ENCODE data around the gene SERPINE3.

SERPINE3 gene

DNA sequence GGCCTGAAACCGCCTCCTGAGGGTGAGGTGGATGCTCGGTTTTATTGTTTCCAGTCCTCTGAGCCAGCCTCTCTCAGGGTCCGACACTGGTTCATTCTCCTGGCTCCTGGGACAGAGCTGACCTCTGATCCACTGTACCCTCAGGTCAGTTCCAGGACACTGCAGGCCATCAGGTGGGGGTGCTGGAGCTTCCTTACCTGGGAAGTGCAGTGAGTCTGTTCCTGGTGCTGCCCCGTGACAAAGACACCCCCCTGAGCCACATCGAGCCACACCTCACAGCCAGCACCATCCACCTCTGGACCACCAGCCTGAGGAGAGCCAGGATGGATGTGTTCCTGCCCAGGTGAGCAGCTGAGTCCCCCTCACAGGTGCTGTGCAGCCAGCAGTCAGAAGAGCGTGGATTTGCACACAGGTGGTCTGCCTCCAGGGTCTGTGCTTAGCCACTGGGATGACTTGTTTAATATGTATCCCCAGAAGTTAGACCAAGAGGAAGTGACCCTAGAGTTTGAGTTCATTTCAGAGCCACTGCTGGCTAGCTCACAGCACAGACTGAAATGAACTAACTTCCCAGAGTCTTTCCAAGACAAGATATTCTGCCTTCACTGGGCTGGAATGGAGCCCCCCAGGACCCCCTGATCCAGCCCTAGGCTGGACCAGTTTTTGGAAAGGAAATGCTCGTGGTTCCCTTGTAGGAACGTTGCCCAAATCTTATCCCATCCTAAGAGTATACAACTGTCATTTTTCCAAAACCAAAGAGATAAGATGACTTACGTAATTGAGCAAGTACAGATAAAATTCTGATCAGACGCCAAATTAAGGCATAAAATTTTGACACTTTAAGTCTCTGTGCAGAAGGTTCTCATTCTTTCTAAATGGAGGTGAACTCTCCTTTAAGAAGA lies 8.8 kb downstream of the SERPINE3 start:
- TF ChIP-seq, protein P1, sequence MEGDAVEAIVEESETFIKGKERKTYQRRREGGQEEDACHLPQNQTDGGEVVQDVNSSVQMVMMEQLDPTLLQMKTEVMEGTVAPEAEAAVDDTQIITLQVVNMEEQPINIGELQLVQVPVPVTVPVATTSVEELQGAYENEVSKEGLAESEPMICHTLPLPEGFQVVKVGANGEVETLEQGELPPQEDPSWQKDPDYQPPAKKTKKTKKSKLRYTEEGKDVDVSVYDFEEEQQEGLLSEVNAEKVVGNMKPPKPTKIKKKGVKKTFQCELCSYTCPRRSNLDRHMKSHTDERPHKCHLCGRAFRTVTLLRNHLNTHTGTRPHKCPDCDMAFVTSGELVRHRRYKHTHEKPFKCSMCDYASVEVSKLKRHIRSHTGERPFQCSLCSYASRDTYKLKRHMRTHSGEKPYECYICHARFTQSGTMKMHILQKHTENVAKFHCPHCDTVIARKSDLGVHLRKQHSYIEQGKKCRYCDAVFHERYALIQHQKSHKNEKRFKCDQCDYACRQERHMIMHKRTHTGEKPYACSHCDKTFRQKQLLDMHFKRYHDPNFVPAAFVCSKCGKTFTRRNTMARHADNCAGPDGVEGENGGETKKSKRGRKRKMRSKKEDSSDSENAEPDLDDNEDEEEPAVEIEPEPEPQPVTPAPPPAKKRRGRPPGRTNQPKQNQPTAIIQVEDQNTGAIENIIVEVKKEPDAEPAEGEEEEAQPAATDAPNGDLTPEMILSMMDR (conservative IDR thresholded peaks at IDR 0.05; ENCODE audit: low read depth, low read length): no peak
- no peak overlapping the region for H3K27ac ChIP-seq
- H3K36me3 ChIP-seq (ENCODE audit: insufficient read depth): no peaks in the 10 kb centered on the region
- H3K4me2 ChIP-seq: no peak overlapping the region
- H2AFZ ChIP-seq (ENCODE audit: low read depth): no peak overlapping the region
- no peak overlapping the region for H3K4me3 ChIP-seq (IDR thresholded peaks at IDR 0.05; ENCODE audit: insufficient read depth, low read depth, low read length)
- no peak overlapping the region for H3K9ac ChIP-seq
- H4K20me1 ChIP-seq (ENCODE audit: insufficient read depth): no peaks in the 10 kb centered on the region
- peaks cover 7% of the 10 kb centered on the region for H3K4me1 ChIP-seq (ENCODE audit: low read depth, poor library complexity, severe bottlenecking)
- H3K79me2 ChIP-seq (ENCODE audit: insufficient read depth, low read depth): no peaks in the 10 kb centered on the region
- H3K27me3 ChIP-seq (ENCODE audit: insufficient read depth, low read depth): no peaks in the 10 kb centered on the region

DNA sequence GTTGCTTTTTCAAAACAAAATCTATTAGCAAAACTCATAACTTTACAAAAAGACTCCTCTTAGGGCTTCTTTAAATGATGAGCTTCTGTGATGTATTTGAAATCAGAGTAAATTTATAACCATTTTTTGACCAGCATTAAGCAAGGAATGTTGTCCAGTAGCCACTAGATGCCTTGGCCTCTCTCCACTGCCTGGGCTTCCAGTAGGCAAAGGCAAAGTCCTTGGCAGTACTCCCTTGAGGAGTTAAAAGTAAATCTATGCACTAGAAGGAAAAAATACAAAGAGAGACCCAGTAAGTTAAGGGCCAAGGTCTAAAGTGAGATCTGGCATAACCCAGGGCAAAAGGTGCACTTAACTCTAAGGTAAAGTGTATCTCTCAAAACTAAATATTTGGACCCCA lies 9.5 kb downstream of the SERPINE3 start:
- TF ChIP-seq, protein P1 (conservative IDR thresholded peaks at IDR 0.05; ENCODE audit: low read depth, low read length): no peak
- Histone ChIP-seq H2AFZ (ENCODE audit: low read depth) (no peak overlapping the region), H3K36me3 (ENCODE audit: insufficient read depth) (no peaks in the 10 kb centered on the region), H3K79me2 (ENCODE audit: insufficient read depth, low read depth) (no peaks in the 10 kb centered on the region), H3K9ac (no peak overlapping the region), H3K4me3 (IDR thresholded peaks at IDR 0.05; ENCODE audit: insufficient read depth, low read depth, low read length) (no peak overlapping the region), H3K27me3 (ENCODE audit: insufficient read depth, low read depth) (no peaks in the 10 kb centered on the region), H3K4me1 (ENCODE audit: low read depth, poor library complexity, severe bottlenecking) (peaks cover 7% of the 10 kb centered on the region), H4K20me1 (ENCODE audit: insufficient read depth) (no peaks in the 10 kb centered on the region), H3K4me2 (no peak overlapping the region), H3K27ac (no peak overlapping the region)

DNA sequence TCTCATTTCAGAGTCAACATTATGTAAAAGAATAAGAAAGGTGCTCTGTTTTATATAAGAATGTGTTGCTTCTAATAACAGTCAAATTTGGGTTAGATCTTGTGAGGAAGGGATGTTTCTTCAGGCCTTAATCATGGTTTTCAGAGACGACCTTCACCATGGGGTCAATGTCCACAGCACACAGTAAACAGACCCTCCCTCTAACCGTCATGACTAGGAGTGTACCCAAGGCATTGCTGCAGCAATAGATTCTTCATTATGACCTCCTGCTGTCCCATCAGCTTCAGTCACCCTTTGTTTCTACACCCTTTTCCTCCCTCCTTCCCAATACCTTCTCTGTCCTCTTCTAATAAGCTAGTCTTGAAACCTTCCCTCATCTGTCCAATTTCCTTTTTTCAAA lies 15.7 kb downstream of the SERPINE3 start:
- Histone ChIP-seq H3K4me1 (ENCODE audit: low read depth, poor library complexity, severe bottlenecking) (peaks cover 46% of the 10 kb centered on the region), H3K27me3 (ENCODE audit: insufficient read depth, low read depth) (no peaks in the 10 kb centered on the region), H3K27ac (no peak overlapping the region), H2AFZ (ENCODE audit: low read depth) (no peak overlapping the region), H3K4me3 (IDR thresholded peaks at IDR 0.05; ENCODE audit: insufficient read depth, low read depth, low read length) (no peak overlapping the region), H3K79me2 (ENCODE audit: insufficient read depth, low read depth) (no peaks in the 10 kb centered on the region), H3K9ac (no peak overlapping the region), H3K36me3 (ENCODE audit: insufficient read depth) (no peaks in the 10 kb centered on the region), H4K20me1 (ENCODE audit: insufficient read depth) (no peaks in the 10 kb centered on the region), H3K4me2 (no peak overlapping the region)
- TF ChIP-seq, protein P1 (conservative IDR thresholded peaks at IDR 0.05; ENCODE audit: low read depth, low read length): no peak

DNA sequence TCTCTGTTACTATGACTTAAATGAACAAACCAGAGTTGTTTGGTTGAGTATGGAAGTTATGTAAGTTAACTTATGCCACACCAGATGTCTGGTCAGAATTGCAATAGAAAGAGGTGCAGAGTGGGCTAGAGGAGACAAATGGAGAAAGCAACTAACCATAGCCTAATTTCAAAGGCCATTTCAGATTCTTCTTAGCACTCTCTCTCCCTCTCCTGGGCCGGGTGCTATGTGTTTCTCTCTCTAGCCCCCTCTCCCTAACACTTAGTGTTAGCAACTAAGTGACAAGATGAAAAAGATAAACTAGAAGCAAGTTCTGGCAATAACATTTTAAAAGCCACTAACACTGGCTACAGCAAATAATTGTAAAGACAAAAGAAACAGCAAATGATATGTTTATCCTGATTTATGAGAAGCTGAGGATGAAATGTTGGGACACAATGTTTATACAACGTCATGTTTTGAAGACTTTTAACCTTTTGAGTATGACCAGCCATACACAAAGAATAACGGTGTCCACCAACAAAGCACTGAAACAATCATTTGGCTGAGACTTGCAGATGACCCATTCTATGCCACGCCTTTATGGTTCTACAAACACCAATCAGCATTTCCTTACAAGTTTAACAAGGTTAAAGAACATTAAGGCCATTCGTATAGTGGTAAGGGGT lies 18.6 kb downstream of the SERPINE3 start:
- Histone ChIP-seq H3K27ac (peak overlapping the region; percentile 32; the same call in 1 of the 2 replicates), H3K4me3 (IDR thresholded peaks at IDR 0.05; ENCODE audit: insufficient read depth, low read depth, low read length) (no peak overlapping the region), H2AFZ (ENCODE audit: low read depth) (no peak overlapping the region), H3K79me2 (ENCODE audit: insufficient read depth, low read depth) (no peaks in the 10 kb centered on the region), H3K4me1 (ENCODE audit: low read depth, poor library complexity, severe bottlenecking) (peaks cover 71% of the 10 kb centered on the region), H3K9ac (no peak overlapping the region), H3K27me3 (ENCODE audit: insufficient read depth, low read depth) (no peaks in the 10 kb centered on the region), H3K4me2 (peak overlapping the region; percentile 48; the same call in 1 of the 2 replicates), H3K36me3 (ENCODE audit: insufficient read depth) (no peaks in the 10 kb centered on the region), H4K20me1 (ENCODE audit: insufficient read depth) (no peaks in the 10 kb centered on the region)
- TF ChIP-seq, protein P1 (conservative IDR thresholded peaks at IDR 0.05; ENCODE audit: low read depth, low read length): no peak

Measured in KMS-11 (cell line).